RWPE2 (cell line): ENCODE data around the gene ELOA2.
"Not testable (repeated sequence)": the region's sequence is repeated elsewhere in the genome, so short reads cannot be mapped to it uniquely, and the experiment has no call there.

ENCODE experiments used
- ATAC-seq: fragments of 200-7000 bp; cut with Tn5 transposase; 3 replicates; pipeline ENCODE4 v1.9.1; 2021; ENCODE audit warnings: low read depth
- DNase-seq: peaks from one replicate; pipeline ENCODE4 v3.0.0-alpha.2; 2020; ENCODE audit warnings: low spot score
- H3K27ac ChIP-seq: fragments of 450-650 bp; 2 replicates; pipeline ENCODE4 v1.5.1; 2017; ENCODE audit warnings: mild to moderate bottlenecking; ENCODE audit not compliant: poor library complexity, severe bottlenecking
- H3K27me3 ChIP-seq: fragments of 250-450 bp; sonication (Bioruptor Pico); 2 replicates; pipeline ENCODE4 v1.5.1; 2021; ENCODE audit warnings: mild to moderate bottlenecking, moderate library complexity; ENCODE audit not compliant: insufficient read depth, poor library complexity, severe bottlenecking
- H3K36me3 ChIP-seq: fragments of 250-450 bp; sonication (Bioruptor Pico); 2 replicates; pipeline ENCODE4 v1.5.1; 2020; ENCODE audit warnings: low read depth, mild to moderate bottlenecking, moderate library complexity
- H3K4me1 ChIP-seq: fragments of 250-450 bp; sonication (Bioruptor Pico); 2 replicates; pipeline ENCODE4 v1.5.1; 2021; ENCODE audit warnings: mild to moderate bottlenecking, moderate library complexity; ENCODE audit not compliant: insufficient read depth, poor library complexity, severe bottlenecking
- H3K4me3 ChIP-seq: fragments of 250-450 bp; sonication (Bioruptor Pico); 2 replicates; pipeline ENCODE4 v1.5.1; 2021; ENCODE audit warnings: mild to moderate bottlenecking, moderate library complexity; ENCODE audit not compliant: severe bottlenecking
- H3K9me3 ChIP-seq: fragments of 250-450 bp; sonication (Bioruptor Pico); 2 replicates; pipeline ENCODE4 v1.5.1; 2021; ENCODE audit warnings: mild to moderate bottlenecking, moderate library complexity; ENCODE audit not compliant: severe bottlenecking
- TF ChIP-seq, protein P1 (sequence below): fragments of 450-650 bp; IDR thresholded peaks from one replicate; pipeline ENCODE4 v1.5.1; 2017; ENCODE audit warnings: mild to moderate bottlenecking, moderate library complexity; ENCODE audit not compliant: poor library complexity, severe bottlenecking

ELOA2 gene

DNA sequence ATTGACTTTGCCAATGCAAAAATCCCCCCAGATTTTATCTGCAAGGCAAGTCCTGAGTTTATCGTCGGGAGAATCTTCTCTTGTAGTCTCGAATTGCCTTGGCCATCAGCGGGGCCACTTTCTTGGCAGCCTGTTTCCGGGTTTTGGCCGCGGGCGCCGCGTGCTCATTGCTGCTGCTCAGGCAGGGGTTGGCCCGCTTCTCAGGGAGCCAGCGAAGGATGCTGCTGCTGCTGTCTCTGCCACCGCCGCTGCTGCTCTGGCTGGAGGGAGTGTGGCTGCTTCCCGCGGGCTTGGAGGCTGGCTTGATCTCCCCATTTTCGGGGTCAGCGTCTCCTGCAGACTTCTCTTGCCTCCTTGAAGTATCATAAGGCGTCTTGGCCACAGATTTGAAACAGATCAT lies 2.5 kb downstream of the ELOA2 start:
- DNase-seq (no peak), ATAC-seq (no peak)
- H3K27ac ChIP-seq: no peak overlapping the region
- H3K4me1 ChIP-seq: no peaks in the 10 kb centered on the region
- H3K9me3 ChIP-seq: no peaks in the 10 kb centered on the region
- H3K36me3 ChIP-seq: no peaks in the 10 kb centered on the region
- TF ChIP-seq, protein P1, sequence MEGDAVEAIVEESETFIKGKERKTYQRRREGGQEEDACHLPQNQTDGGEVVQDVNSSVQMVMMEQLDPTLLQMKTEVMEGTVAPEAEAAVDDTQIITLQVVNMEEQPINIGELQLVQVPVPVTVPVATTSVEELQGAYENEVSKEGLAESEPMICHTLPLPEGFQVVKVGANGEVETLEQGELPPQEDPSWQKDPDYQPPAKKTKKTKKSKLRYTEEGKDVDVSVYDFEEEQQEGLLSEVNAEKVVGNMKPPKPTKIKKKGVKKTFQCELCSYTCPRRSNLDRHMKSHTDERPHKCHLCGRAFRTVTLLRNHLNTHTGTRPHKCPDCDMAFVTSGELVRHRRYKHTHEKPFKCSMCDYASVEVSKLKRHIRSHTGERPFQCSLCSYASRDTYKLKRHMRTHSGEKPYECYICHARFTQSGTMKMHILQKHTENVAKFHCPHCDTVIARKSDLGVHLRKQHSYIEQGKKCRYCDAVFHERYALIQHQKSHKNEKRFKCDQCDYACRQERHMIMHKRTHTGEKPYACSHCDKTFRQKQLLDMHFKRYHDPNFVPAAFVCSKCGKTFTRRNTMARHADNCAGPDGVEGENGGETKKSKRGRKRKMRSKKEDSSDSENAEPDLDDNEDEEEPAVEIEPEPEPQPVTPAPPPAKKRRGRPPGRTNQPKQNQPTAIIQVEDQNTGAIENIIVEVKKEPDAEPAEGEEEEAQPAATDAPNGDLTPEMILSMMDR: no peak
- H3K27me3 ChIP-seq: peaks cover 15% of the 10 kb centered on the region
- H3K4me3 ChIP-seq: no peak overlapping the region

GRCh38 chr18:47030887-47031286 lies 4.5 kb downstream of the ELOA2 start:
- not testable (repeated sequence) for H3K36me3 ChIP-seq, H3K9me3 ChIP-seq, H3K4me3 ChIP-seq, ATAC-seq, H3K27me3 ChIP-seq, H3K27ac ChIP-seq, DNase-seq, H3K4me1 ChIP-seq

DNA sequence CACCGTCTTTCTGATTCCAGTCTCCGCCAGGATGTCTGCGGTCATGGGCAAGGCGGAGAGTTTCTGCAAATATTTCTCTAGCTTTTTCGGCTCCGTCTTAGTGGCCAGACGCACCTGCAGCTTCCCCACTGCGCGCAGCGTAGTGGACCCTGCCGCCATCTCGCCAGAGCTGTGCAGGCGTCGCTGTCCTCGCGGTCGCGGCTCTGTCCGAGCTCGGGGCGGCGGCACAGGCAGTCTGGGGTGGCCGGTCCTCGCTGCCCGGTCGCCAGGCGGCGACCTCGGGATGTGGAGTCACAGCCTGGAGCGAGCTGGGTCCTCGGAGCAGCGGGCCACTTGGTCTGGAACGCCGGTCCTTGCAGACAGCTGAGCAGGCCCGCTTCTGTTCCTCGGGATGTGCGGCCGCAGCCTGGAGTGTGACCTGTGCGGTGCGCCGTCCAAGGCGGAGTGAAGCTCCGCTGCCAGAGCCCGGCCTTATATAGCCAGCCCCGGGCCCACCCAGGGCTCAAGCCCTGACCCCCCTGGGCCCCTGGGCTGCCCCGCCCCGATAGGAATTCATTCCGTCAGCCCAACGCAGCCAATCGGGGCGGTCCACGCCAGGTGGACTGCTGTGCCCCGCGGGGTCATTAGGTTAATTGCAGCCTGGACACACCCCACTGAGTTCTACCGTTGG lies 5.6 kb downstream of the ELOA2 start:
- not testable (repeated sequence) for H3K27me3 ChIP-seq, ATAC-seq, H3K4me3 ChIP-seq, H3K9me3 ChIP-seq, H3K27ac ChIP-seq, DNase-seq, H3K4me1 ChIP-seq, H3K36me3 ChIP-seq

DNA sequence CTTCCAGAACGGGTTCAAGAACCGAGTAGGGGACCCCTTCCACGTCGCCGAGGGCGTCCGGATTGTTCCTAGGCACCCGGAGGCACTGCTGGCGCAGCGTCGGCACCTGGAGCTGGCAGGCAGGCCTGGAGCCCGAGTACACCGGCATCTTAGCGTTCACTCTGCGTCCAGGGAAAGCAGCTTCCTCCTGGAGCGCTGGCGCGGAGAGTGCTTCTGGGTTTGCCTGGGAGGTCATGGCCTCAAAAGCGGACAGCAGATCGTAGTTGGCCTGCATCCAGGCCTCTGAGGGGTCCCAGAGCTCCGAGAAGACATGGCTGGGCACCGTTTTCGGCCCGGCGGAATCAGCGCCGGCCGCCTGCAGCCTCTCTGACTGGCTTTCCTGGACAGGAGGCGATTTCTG lies 6.7 kb downstream of the ELOA2 start:
- H3K4me3 ChIP-seq, H3K27ac ChIP-seq, H3K27me3 ChIP-seq, ATAC-seq, H3K9me3 ChIP-seq, DNase-seq, H3K4me1 ChIP-seq, H3K36me3 ChIP-seq: not testable (repeated sequence)

GRCh38 chr18:47025557-47026174 lies 9.8 kb downstream of the ELOA2 start:
- H3K4me3 ChIP-seq, H3K36me3 ChIP-seq, H3K27me3 ChIP-seq, H3K4me1 ChIP-seq, H3K27ac ChIP-seq, DNase-seq, H3K9me3 ChIP-seq: not testable (repeated sequence)
- ATAC-seq: peak; percentile 33; the same call in 2 of the 3 replicates

GRCh38 chr18:47023769-47024465 lies 11.5 kb downstream of the ELOA2 start:
- not testable (repeated sequence) for H3K4me3 ChIP-seq, DNase-seq, H3K4me1 ChIP-seq, H3K9me3 ChIP-seq, H3K36me3 ChIP-seq, H3K27me3 ChIP-seq, ATAC-seq, H3K27ac ChIP-seq

DNA sequence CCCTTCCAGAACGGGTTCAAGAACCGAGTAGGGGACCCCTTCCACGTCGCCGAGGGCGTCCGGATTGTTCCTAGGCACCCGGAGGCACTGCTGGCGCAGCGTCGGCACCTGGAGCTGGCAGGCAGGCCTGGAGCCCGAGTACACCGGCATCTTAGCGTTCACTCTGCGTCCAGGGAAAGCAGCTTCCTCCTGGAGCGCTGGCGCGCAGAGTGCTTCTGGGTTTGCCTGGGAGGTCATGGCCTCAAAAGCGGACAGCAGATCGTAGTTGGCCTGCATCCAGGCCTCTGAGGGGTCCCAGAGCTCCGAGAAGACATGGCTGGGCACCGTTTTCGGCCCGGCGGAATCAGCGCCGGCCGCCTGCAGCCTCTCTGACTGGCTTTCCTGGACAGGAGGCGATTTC lies 12.6 kb downstream of the ELOA2 start:
- not testable (repeated sequence) for H3K4me3 ChIP-seq, H3K27me3 ChIP-seq, H3K27ac ChIP-seq, ATAC-seq, H3K9me3 ChIP-seq, H3K36me3 ChIP-seq, DNase-seq, H3K4me1 ChIP-seq

GRCh38 chr18:47020757-47021156 lies 14.7 kb downstream of the ELOA2 start:
- H3K9me3 ChIP-seq, H3K4me3 ChIP-seq, H3K27ac ChIP-seq, DNase-seq, H3K4me1 ChIP-seq, ATAC-seq, H3K36me3 ChIP-seq, H3K27me3 ChIP-seq: not testable (repeated sequence)

DNA sequence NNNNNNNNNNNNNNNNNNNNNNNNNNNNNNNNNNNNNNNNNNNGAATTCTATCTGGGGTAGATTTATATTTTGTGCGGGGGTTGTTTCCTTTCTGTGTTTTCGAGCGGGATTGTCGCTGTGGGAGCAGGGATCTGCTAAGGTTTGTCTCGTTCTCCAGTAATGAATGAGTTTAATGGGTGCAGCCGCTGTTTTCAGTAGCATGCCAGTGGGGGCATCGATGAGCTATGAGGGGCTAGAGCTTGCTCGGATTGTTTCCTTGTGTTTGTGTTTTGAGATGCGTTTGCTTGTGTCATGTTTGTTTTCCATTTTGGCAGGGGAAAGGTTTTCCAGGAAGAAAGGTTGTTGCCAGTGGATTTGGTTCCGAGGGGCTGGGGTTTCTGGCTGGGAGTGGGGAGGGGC lies 15.6 kb downstream of the ELOA2 start:
- ATAC-seq, H3K4me3 ChIP-seq, H3K27me3 ChIP-seq, H3K4me1 ChIP-seq, H3K9me3 ChIP-seq, H3K27ac ChIP-seq, DNase-seq, H3K36me3 ChIP-seq: not testable (repeated sequence)
